ENCODE data around the gene MYO7B. TPM values are rescaled to one million over a fixed set of nuclear protein-coding genes. Genes with fewer than 3 reads are reported as not detected.

Gene MYO7B
- total RNA-seq, 4 donors from 2014 or later: 0.21 to 0.48 (median 0.28) TPM

- intact Hi-C loops (cut with DNase I; ENCODE audit: low total_unique reads): no loop called here
- peak in 1 of 2 donors; percentile 11 for DNase-seq
- TF ChIP-seq POLR2A (IDR thresholded peaks at IDR 0.05) (no peak), CTCF (IDR thresholded peaks at IDR 0.05) (no peak)
- Histone ChIP-seq H3K27me3 (no peaks in the 10 kb centered on the region), H3K27ac (no peak overlapping the region), H3K36me3 (no peaks in the 10 kb centered on the region), H3K9me3 (no peaks in the 10 kb centered on the region), H3K4me1 (no peaks in the 10 kb centered on the region), H3K4me3 (no peak overlapping the region)
These were observed 76.8 kb downstream of the MYO7B start for GRCh38 chr2:127612111-127612822.

GRCh38 chr2:127614246-127614645 is 78.8 kb downstream of the MYO7B start:
- no peak for DNase-seq
- no peak overlapping the region for H3K27ac ChIP-seq
- no peaks in the 10 kb centered on the region for H3K27me3 ChIP-seq
- H3K36me3 ChIP-seq: no peaks in the 10 kb centered on the region
- H3K9me3 ChIP-seq: no peaks in the 10 kb centered on the region
- TF ChIP-seq POLR2A (IDR thresholded peaks at IDR 0.05) (no peak), CTCF (IDR thresholded peaks at IDR 0.05) (no peak)
- intact Hi-C loops (cut with DNase I; ENCODE audit: low total_unique reads): no loop called here
- H3K4me1 ChIP-seq: no peaks in the 10 kb centered on the region
- no peak overlapping the region for H3K4me3 ChIP-seq

GRCh38 chr2:127614731-127615130 is 79.2 kb downstream of the MYO7B start:
- H3K4me3 ChIP-seq: no peak overlapping the region
- TF ChIP-seq CTCF (IDR thresholded peaks at IDR 0.05): no peak
- TF ChIP-seq POLR2A (IDR thresholded peaks at IDR 0.05): no peak
- no peak for DNase-seq
- intact Hi-C loops (cut with DNase I; ENCODE audit: low total_unique reads): no loop called here
- no peaks in the 10 kb centered on the region for H3K36me3 ChIP-seq
- H3K27ac ChIP-seq: no peak overlapping the region
- H3K9me3 ChIP-seq: no peaks in the 10 kb centered on the region
- H3K27me3 ChIP-seq: no peaks in the 10 kb centered on the region
- no peaks in the 10 kb centered on the region for H3K4me1 ChIP-seq

- H3K4me3 ChIP-seq: no peak overlapping the region
- DNase-seq: peak in 1 of 2 donors; percentile 6
- H3K27ac ChIP-seq: no peak overlapping the region
- no peaks in the 10 kb centered on the region for H3K27me3 ChIP-seq
- no peak for TF ChIP-seq CTCF (IDR thresholded peaks at IDR 0.05)
- TF ChIP-seq POLR2A (IDR thresholded peaks at IDR 0.05): no peak
- intact Hi-C loops (cut with DNase I; ENCODE audit: low total_unique reads): no loop called here
- no peaks in the 10 kb centered on the region for H3K9me3 ChIP-seq
- H3K36me3 ChIP-seq: no peaks in the 10 kb centered on the region
- H3K4me1 ChIP-seq: no peaks in the 10 kb centered on the region
These were observed 80.2 kb downstream of the MYO7B start for GRCh38 chr2:127615511-127616166.

- Histone ChIP-seq H3K36me3 (no peaks in the 10 kb centered on the region), H3K27ac (no peak overlapping the region), H3K9me3 (no peaks in the 10 kb centered on the region), H3K4me3 (no peak overlapping the region), H3K4me1 (no peaks in the 10 kb centered on the region), H3K27me3 (no peaks in the 10 kb centered on the region)
- TF ChIP-seq POLR2A (IDR thresholded peaks at IDR 0.05): no peak
- TF ChIP-seq CTCF (IDR thresholded peaks at IDR 0.05): no peak
- intact Hi-C loops (cut with DNase I; ENCODE audit: low total_unique reads): no loop called here
- peak in 1 of 2 donors; percentile 1 for DNase-seq
These were observed 83.2 kb downstream of the MYO7B start for GRCh38 chr2:127618551-127619202.

All from uterus (tissue), 4 donors.